GM06990 (cell line): Measurements from ENCODE around the gene A2M.

Experiments used
- DNase-seq: peaks from one replicate; pipeline ENCODE4 v3.0.0-alpha.2; 2011; ENCODE audit not compliant: insufficient read length; ENCODE audit errors: extremely low read depth
- H3K27me3 ChIP-seq: replicated peaks from 2 replicates; pipeline ENCODE4 v1.6.0; 2011; ENCODE audit warnings: low read length; ENCODE audit not compliant: control insufficient read depth, insufficient read depth
- H3K36me3 ChIP-seq: 2 replicates; pipeline ENCODE4 v1.5.1; 2011; ENCODE audit warnings: low read length; ENCODE audit not compliant: control insufficient read depth, insufficient read depth
- H3K4me3 ChIP-seq: replicated peaks from 2 replicates; pipeline ENCODE4 v1.5.1; 2011; ENCODE audit warnings: low read depth, mild to moderate bottlenecking, control low read depth, low read length
- TF ChIP-seq, protein P1 (sequence below): IDR thresholded peaks from 2 replicates; pipeline ENCODE4 v1.5.1; 2011; ENCODE audit warnings: low read length, control low read depth, mild to moderate bottlenecking, inconsistent platforms; ENCODE audit not compliant: insufficient read depth, poor library complexity, severe bottlenecking

The A2M gene

DNA sequence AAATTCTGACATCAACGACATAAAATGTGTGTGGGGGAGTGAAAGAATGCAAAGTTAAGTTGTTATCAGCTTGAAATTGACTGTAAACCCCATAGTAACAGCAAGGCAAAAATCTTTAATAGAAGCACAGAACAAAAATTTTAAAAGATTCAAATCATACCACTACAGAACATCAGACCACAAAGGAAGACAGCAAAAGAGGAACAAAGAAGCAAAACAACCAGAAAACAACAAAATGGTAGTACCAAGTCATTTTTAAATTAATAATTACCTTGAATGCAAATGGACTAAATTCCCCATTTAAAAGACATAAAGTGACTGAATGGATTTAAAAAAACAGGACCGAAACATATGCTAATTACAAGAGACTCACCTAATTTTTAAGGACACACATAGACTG lies 31.3 kb downstream of the A2M start:
- H3K27me3 ChIP-seq: no peaks in the 10 kb centered on the region
- no peak for DNase-seq
- no peaks in the 10 kb centered on the region for H3K36me3 ChIP-seq
- TF ChIP-seq, protein P1, sequence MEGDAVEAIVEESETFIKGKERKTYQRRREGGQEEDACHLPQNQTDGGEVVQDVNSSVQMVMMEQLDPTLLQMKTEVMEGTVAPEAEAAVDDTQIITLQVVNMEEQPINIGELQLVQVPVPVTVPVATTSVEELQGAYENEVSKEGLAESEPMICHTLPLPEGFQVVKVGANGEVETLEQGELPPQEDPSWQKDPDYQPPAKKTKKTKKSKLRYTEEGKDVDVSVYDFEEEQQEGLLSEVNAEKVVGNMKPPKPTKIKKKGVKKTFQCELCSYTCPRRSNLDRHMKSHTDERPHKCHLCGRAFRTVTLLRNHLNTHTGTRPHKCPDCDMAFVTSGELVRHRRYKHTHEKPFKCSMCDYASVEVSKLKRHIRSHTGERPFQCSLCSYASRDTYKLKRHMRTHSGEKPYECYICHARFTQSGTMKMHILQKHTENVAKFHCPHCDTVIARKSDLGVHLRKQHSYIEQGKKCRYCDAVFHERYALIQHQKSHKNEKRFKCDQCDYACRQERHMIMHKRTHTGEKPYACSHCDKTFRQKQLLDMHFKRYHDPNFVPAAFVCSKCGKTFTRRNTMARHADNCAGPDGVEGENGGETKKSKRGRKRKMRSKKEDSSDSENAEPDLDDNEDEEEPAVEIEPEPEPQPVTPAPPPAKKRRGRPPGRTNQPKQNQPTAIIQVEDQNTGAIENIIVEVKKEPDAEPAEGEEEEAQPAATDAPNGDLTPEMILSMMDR: no peak
- no peak overlapping the region for H3K4me3 ChIP-seq

- Histone ChIP-seq H3K4me3 (no peak overlapping the region), H3K36me3 (no peaks in the 10 kb centered on the region), H3K27me3 (no peaks in the 10 kb centered on the region)
- TF ChIP-seq, protein P1: no peak
- no peak for DNase-seq
Observed at GRCh38 chr12:9083793-9084192, 31.9 kb downstream of the A2M start.

DNA sequence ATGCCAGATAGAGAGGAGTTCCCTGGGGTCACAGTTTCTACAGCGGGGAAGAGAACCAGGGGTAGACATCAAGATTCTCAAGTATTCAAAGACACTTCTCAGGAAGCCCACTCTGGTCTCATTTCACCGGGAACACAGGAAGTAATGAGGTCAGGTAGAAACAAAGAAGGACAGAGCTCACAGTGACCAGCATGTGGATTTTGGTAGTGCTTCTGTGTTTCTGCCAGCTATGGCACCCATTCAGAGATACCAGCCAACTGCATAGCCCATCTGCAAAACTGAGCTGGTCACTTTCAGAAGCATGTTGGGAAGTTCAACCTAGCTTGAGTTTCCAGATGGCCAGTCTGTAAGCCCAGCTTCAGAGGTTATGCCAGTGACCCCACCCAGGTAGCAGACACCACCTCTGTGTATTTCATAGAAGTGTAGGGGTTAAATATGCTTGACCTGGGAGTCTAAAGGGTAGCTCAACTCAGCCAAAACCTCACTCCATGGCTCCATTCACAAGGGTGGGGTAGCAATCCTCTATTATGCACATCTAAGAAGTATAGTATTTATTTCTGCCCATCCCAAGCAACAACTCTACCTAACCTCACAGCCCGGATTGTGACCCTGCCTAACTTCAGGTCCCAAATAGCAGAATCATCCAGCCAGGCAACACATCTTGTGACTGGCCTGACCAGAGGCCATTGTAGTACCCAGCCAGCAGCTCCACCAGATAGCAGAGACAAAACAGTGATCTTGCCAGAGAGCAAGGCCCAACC lies 33.9 kb downstream of the A2M start:
- Histone ChIP-seq H3K4me3 (no peak overlapping the region), H3K27me3 (no peaks in the 10 kb centered on the region), H3K36me3 (no peaks in the 10 kb centered on the region)
- no peak for DNase-seq
- TF ChIP-seq, protein P1: no peak

DNA sequence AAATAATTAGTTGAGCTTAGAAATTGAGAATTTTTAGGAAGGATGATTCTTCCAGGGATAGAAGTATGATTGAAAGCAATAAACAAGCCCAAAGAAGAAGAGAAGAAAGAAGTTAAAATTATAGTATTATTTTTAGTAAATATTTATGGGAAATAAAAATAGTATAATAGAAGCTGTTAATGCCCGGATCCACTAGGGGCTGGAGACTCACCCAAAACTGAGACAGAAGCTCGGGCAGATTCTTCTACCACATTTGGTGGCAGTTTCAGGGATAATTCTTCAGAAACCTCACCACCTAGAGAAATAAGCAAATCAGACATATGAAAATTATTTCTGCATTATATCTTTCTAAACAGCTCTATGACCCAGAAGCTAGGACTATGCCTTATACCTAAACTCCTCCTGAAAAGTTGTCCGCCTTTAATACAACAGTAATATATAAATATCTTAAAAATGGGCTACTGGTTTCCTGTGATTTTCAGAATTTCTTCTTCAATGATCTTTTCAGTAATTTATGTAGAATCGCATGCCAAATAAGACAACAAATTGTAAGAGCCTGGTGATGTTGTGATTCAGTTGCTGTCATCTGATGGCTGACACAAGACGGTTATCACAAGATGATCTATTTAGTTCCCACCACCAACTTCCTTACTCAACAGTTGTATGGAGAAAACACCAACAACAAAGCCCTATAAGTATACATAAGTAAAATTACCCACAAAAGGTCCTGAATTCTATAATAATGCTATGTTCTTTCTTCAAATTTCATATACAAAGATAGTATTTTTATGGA lies 35.6 kb downstream of the A2M start:
- TF ChIP-seq, protein P1: no peak
- Histone ChIP-seq H3K4me3 (no peak overlapping the region), H3K27me3 (no peaks in the 10 kb centered on the region), H3K36me3 (no peaks in the 10 kb centered on the region)
- no peak for DNase-seq

GRCh38 chr12:9079082-9079481 lies 36.6 kb downstream of the A2M start:
- Histone ChIP-seq H3K27me3 (peaks cover under 1% of the 10 kb centered on the region), H3K4me3 (no peak overlapping the region), H3K36me3 (no peaks in the 10 kb centered on the region)
- DNase-seq: no peak
- TF ChIP-seq, protein P1: no peak
